Muscle layer of colon (tissue), 2 donors: ENCODE results near the gene SEPSECS.

Experiments used
- H3K27ac ChIP-seq: one replicate; pipeline ENCODE4 v1.7.0; 2013; ENCODE audit warnings: low read depth, mild to moderate bottlenecking, low read length, moderate library complexity
- H3K27me3 ChIP-seq, 2 donors: one replicate each; pipeline ENCODE4 v1.7.0; 2013; ENCODE audit warnings: low read length in 2 of 2, mild to moderate bottlenecking in 2 of 2; ENCODE audit not compliant: insufficient read depth in 2 of 2, control insufficient read depth in 1 of 2
- H3K36me3 ChIP-seq: one replicate; pipeline ENCODE4 v1.7.0; 2013; ENCODE audit warnings: mild to moderate bottlenecking, low read length; ENCODE audit not compliant: insufficient read depth
- H3K4me1 ChIP-seq: one replicate; pipeline ENCODE4 v1.7.0; 2013; ENCODE audit warnings: mild to moderate bottlenecking, low read length; ENCODE audit not compliant: insufficient read depth
- H3K4me3 ChIP-seq, 2 donors: one replicate each; pipeline ENCODE4 v1.7.0; 2013; ENCODE audit warnings: low read length in 2 of 2, low read depth in 1 of 2, mild to moderate bottlenecking in 1 of 2, moderate library complexity in 1 of 2
- H3K9ac ChIP-seq: one replicate; pipeline ENCODE4 v1.7.0; 2013; ENCODE audit warnings: low read length
- H3K9me3 ChIP-seq: one replicate; pipeline ENCODE4 v1.7.0; 2013; ENCODE audit warnings: mild to moderate bottlenecking, low read length
- donor health status: abdominal sarcoma.
- donor health status: Adenocarcinoma of cecum.

SEPSECS gene

DNA sequence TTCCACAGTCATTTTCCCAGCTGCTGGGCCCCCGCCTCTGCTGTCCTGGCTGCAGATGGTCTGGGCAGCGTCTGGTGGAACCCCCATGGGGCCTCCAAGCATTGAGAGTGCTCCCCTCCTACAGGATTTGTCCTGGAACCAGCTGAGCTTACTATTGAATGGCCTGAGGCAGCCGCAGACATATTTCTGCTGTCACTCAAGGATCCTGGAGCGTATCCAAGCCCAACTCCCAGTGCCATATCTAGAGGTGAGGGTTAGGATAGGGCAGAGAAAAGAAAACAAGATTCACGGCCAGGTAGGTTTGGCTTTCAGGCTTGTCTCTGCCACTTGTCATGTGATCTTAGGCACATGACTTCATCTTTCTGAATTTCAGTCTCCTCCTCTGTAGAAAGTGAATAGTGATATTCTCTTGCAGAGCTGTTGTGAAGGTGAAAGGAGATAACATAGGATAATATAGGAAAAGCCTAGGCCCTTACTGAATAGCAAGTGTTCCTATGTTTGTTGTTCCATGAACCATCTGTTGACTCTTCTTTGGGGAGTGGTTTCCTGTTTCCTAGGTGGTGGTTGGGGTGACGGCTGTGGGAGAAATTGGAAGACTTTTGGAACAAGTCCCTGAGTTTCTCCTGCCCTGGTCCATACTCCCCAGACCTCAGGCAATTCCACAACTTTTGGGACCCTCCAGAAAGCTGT lies 52.3 kb downstream of the SEPSECS start:
- no peak overlapping the region for H3K27ac ChIP-seq
- H3K27me3 ChIP-seq: no peaks in the 10 kb centered on the region
- no peaks in the 10 kb centered on the region for H3K9me3 ChIP-seq
- no peaks in the 10 kb centered on the region for H3K36me3 ChIP-seq
- peaks cover 18% of the 10 kb centered on the region for H3K4me1 ChIP-seq
- no peak overlapping the region for H3K9ac ChIP-seq
- H3K4me3 ChIP-seq: no peak overlapping the region

DNA sequence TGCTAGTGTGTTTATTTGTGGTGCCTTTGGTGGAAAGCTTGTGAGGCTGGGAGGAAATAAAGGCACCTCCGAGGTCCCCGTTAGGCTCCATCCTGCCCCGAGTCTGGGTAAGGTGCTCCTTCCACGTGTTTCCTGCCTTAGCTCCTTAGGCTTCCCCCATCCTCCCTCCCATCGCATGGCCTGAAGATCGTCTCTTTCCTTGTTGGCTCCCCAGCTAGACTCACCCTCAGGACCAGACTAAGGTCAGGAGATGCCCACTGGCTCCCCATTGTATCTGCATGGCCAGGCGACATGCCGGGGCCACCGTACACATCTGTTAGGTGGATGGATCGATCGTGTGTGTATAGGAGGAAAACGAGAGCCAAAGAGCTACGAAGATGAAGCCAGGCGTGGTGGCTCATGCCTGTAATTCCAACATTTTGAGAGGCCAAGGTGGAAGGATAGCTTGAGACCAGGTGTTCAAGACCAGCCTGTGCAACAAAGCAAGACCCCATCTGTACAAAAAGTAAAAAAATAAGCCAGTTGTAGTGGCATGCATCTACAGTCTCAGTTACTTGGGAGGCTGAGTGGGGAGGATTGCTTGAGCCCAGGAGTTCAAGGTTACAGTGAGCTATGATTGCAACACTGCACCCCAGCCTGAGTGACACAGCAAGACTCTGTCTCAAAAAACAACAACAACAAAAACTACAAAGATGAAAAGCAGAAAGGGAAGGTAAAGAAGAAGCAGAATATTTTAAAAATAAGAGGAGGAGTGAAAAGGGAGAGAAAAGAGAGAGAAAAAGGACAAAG lies 53.7 kb downstream of the SEPSECS start:
- Histone ChIP-seq H3K27ac (no peak overlapping the region), H3K36me3 (no peaks in the 10 kb centered on the region), H3K4me1 (peaks cover 10% of the 10 kb centered on the region), H3K27me3 (no peaks in the 10 kb centered on the region), H3K4me3 (no peak overlapping the region), H3K9ac (no peak overlapping the region), H3K9me3 (no peaks in the 10 kb centered on the region)

DNA sequence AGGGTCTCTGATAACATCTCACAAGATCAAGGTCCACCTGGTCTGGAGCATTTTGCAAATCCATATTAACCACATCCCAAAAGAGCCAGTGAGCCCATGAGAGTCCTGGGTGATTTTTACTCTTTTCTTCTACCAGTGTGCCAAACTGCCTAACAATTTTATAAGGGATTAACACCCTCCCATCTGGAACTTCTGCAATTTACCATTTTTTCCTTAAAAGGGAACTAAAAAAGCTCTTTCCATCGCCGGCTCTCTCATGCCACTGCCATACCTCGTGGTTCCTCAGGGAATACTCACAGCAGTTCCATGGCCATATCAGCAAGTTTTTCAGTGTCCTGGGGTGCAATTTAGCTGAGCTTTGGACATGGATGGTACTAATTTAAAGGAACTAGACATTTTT lies 55.7 kb downstream of the SEPSECS start:
- no peaks in the 10 kb centered on the region for H3K36me3 ChIP-seq
- no peak overlapping the region for H3K27ac ChIP-seq
- peaks cover 10% of the 10 kb centered on the region for H3K4me1 ChIP-seq
- no peaks in the 10 kb centered on the region for H3K27me3 ChIP-seq
- no peak overlapping the region for H3K4me3 ChIP-seq
- no peaks in the 10 kb centered on the region for H3K9me3 ChIP-seq
- H3K9ac ChIP-seq: no peak overlapping the region

DNA sequence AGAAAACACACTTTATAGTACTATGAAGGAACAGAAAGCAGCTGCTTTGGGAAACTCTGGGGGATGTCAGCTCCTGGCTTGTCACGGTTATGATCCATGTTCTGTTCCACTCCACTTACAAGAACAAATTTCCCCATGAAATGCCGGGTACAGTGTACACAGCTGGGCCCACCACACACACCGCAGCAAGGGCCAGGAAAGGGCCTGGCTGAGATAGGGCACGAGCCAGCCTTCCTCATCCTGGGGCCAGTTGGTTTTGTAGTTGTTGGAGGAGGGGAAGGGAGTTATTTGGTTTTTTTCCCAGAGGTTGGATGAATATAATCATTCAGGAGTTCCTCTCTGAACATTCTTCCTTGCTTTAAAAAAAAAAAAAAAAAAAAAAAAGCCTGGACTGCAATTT lies 56.8 kb downstream of the SEPSECS start:
- Histone ChIP-seq H3K4me3 (no peak overlapping the region), H3K27me3 (no peaks in the 10 kb centered on the region), H3K36me3 (no peaks in the 10 kb centered on the region), H3K9ac (no peak overlapping the region), H3K27ac (no peak overlapping the region), H3K4me1 (peaks cover 10% of the 10 kb centered on the region), H3K9me3 (no peaks in the 10 kb centered on the region)

DNA sequence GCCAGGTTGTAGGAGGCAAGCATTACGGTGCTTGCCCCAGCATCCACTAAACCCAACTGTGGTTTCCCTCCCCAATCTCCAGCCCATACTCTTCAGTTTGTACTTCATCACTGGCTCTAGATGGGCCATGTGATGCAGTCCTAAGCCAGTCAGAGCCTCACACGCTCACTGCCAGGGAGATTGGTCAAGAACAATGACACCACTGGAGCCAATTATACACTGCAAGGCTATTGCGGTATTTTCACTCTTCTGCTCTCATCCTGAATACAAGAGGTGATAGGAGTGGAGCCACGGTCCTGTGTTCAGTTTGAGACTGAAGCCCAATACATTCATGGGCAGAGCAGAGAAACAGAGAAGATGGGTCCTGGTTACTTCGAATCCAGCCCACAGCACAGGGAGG lies 58.4 kb downstream of the SEPSECS start:
- no peaks in the 10 kb centered on the region for H3K27me3 ChIP-seq
- no peak overlapping the region for H3K27ac ChIP-seq
- H3K4me1 ChIP-seq: peaks cover 10% of the 10 kb centered on the region
- H3K36me3 ChIP-seq: no peaks in the 10 kb centered on the region
- no peak overlapping the region for H3K9ac ChIP-seq
- no peaks in the 10 kb centered on the region for H3K9me3 ChIP-seq
- H3K4me3 ChIP-seq: no peak overlapping the region

DNA sequence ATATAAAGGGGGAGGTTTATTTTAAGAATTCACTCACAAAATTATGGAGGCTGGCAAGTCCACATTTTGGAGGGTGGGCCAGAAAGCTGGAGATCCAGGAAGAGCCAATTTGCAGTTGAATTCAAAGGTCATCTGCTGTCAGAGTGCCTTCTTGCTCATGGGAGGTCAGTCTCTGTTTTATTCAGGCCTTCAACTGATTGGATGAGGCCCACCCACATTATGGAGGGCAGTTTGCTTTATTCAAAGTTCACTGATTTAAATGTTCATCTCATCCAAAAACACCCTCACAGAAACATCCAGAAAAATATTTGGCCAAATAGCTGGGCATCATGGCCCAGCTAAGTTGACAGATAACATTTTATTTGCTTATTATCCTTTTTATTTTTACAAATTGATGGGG lies 59.5 kb downstream of the SEPSECS start:
- Histone ChIP-seq H3K9ac (no peak overlapping the region), H3K27ac (no peak overlapping the region), H3K9me3 (no peaks in the 10 kb centered on the region), H3K27me3 (no peaks in the 10 kb centered on the region), H3K4me1 (peaks cover 10% of the 10 kb centered on the region), H3K36me3 (no peaks in the 10 kb centered on the region), H3K4me3 (no peak overlapping the region)

DNA sequence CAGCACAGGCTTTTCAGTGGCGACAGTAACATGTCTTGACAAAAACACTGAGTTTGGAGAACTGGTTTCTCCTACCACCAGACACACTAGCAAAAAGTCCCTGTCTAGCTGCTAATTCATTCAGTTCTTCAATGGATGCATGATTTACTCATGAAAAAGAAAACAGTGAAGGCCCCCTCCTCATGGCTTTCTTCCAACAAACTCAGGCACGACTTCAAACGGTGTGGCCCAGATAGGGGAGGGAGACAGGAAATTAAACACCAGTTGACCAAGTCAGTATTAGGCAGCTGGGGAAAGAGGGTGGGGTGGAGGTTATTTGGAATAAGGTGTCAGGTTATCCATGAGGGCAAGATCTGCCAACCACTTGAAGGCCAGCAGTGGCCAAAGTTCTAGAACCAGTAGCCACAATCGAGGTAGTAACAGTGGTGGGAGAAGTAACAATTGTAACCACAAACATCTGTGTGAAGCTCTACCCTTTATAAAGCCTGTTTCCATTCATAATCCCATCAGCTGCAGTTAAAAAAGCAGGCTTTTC lies 60.2 kb downstream of the SEPSECS start:
- no peaks in the 10 kb centered on the region for H3K9me3 ChIP-seq
- H3K27me3 ChIP-seq: no peaks in the 10 kb centered on the region
- H3K27ac ChIP-seq: no peak overlapping the region
- no peak overlapping the region for H3K9ac ChIP-seq
- no peaks in the 10 kb centered on the region for H3K36me3 ChIP-seq
- peaks cover 10% of the 10 kb centered on the region for H3K4me1 ChIP-seq
- no peak overlapping the region for H3K4me3 ChIP-seq

DNA sequence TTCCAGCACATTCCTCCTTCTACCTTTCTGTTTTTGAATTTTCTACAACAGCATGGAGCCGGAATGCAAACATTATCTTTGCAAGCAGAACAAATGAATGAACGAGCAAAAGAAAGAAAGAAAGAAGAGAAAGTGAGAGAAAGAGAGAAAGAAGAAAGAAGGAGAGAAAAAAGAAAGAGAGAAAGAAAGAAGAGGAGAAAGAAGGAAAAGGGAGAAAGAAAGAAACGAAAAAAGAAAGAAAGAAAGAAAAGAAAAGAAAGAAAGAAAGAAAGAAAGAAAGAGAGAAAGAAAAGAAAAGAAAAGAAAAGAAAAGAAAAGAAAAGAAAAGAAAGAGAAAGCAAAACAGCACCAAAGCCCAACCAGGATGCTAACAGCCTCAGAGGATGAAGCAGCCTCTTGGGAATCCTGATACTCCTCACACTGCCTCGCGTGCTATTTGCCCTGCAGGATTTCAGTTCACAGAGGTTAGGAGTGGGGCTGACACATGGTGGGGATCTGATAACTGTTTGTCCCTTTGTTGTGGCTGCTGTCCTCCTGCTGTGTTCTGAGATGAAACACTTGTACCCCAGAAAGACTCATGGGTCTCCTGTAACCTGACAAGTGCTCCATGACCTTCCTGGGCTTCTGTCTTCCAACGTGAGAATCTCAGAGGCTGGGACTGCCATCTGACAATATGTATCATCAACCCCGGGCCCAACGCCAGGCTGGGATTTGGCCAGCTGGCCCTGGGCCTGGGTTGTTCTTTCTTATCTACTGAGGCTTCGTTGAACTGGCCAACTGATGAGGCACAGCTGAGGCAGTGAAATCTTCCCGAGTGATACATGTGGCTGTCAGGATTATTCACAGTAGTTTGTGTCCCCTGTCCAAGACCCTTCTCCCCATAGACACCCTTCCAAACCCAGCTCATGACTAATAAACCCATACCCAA lies 61.0 kb downstream of the SEPSECS start:
- Histone ChIP-seq H3K4me1 (peaks cover 10% of the 10 kb centered on the region), H3K27ac (no peak overlapping the region), H3K9me3 (no peaks in the 10 kb centered on the region), H3K9ac (no peak overlapping the region), H3K27me3 (no peaks in the 10 kb centered on the region), H3K4me3 (no peak overlapping the region), H3K36me3 (no peaks in the 10 kb centered on the region)

DNA sequence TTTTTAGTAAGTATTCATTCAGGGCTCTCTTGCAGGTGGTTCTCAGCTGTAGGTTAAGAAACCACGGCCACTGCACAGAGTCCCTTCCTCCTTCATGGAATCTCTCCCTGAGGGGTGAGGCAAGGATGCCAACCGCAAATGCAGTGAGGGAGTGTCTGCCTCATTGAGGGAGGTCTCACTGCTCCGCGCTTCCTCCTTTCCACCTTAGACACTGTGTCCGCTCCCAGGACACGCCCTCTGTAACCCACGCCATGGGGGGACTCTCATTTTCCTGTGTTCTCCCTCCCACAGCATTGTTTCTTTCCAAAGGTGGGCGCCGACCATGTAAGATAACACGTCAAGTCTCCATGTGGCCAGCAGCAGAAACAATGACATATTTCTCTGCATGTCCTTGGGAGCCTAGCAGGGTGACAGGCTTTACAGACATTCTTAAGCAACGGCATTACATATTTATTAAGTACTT lies 63.2 kb downstream of the SEPSECS start:
- H3K36me3 ChIP-seq: no peaks in the 10 kb centered on the region
- H3K9ac ChIP-seq: no peak overlapping the region
- H3K9me3 ChIP-seq: peaks cover 6% of the 10 kb centered on the region
- no peak overlapping the region for H3K4me3 ChIP-seq
- H3K4me1 ChIP-seq: no peaks in the 10 kb centered on the region
- no peak overlapping the region for H3K27ac ChIP-seq
- no peaks in the 10 kb centered on the region for H3K27me3 ChIP-seq

DNA sequence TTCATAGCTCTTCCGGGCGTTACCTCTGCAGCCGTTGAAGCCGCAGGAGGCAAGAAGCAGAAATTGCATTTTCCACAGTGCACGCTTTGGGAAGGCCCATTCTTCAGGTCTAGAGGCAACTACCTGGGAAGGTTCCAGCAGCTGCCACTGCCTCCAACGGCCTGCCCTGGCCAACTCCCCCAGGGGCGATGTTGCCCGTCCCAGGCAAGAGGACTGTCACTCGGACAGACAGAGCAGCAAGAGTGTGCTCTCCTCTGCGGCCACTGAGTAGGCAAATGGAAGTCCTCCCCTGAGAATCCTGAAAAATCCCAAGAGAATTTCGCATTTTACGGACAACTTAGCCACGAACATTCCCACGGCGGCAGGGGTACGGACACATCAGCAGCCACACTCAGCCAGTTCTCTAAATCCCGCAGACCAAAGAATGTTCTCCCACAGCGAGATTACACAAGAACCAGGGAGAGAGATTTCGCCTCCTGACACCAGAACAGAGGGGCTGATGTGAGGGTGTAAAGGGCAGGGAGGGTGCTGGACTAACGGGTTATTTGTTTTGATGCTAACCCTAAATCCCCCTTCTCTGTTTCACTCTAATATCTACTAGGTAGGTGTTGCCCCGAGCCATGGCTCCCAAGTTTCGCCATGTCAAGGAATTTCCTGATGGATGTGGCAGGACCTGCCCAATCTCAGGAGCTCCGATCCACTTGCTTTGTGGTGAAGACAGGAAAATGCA lies 63.8 kb downstream of the SEPSECS start:
- H3K9ac ChIP-seq: no peak overlapping the region
- H3K36me3 ChIP-seq: no peaks in the 10 kb centered on the region
- no peak overlapping the region for H3K4me3 ChIP-seq
- H3K9me3 ChIP-seq: peaks cover 6% of the 10 kb centered on the region
- H3K27ac ChIP-seq: no peak overlapping the region
- H3K4me1 ChIP-seq: no peaks in the 10 kb centered on the region
- no peaks in the 10 kb centered on the region for H3K27me3 ChIP-seq
